ENCODE data around the gene DUSP22.

- TF ChIP-seq CTCF (IDR thresholded peaks at IDR 0.05; ENCODE audit: poor library complexity) (no peak), EZH2phosphoT487 (IDR thresholded peaks at IDR 0.05; ENCODE audit: low read depth, severe bottlenecking, unreplicated experiment) (no peak)
Observed at GRCh38 chr6:324116-324728, 31.9 kb downstream of the DUSP22 start.

All from hepatocyte (in vitro differentiated cells).